ENCODE data around the gene IGIP.

DNA sequence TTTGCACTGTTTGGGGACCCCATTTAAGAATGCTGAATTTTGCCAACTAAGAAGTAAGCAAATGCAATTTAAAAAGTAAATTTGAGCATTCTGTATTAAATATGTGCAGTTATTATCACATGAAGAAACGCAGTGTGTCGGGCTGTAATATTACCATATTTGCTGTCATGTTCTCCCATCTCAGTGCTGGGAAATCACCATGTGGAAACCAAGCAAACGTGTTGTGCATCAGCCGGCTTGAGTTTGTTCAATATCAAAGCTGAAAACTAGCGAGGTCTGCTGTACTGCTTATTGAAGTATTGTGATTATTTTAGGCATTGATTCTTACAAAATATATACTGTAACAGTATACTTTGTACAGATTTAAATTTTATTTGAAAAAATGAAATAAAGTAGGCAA lies 2.6 kb downstream of the IGIP start:
- TF ChIP-seq POLR2A (IDR thresholded peaks at IDR 0.05; ENCODE audit: low read depth, low read length) (no peak), POLR2AphosphoS5 (IDR thresholded peaks at IDR 0.05; ENCODE audit: low read depth, low read length) (no peak), TAF1 (IDR thresholded peaks at IDR 0.05; ENCODE audit: low read depth, low read length) (no peak), SPI1 (IDR thresholded peaks at IDR 0.05; ENCODE audit: low read depth, low read length) (no peak), POU2F2 (IDR thresholded peaks at IDR 0.05; ENCODE audit: low read depth, low read length) (no peak)
